KOPT-K1 (cell line): ENCODE data around the gene ARMC12.

Experiments used
- H3K27ac ChIP-seq: fragments of 200-600 bp; sonication (generic); 2 replicates; pipeline ENCODE4 v1.5.1; 2016; ENCODE audit warnings: antibody characterized with exemption, mild to moderate bottlenecking, low read depth, low read length; ENCODE audit not compliant: poor library complexity, severe bottlenecking
- H3K36me3 ChIP-seq: fragments of 200-600 bp; sonication (generic); 2 replicates; pipeline ENCODE4 v1.5.1; 2017; ENCODE audit warnings: antibody characterized with exemption, mild to moderate bottlenecking, low read length, moderate library complexity; ENCODE audit not compliant: insufficient read depth
- H3K9me3 ChIP-seq: fragments of 200-600 bp; sonication (generic); 2 replicates; pipeline ENCODE4 v1.5.1; 2017; ENCODE audit warnings: antibody characterized with exemption, low read length, mild to moderate bottlenecking; ENCODE audit not compliant: insufficient read depth, poor library complexity, severe bottlenecking

The ARMC12 gene

DNA sequence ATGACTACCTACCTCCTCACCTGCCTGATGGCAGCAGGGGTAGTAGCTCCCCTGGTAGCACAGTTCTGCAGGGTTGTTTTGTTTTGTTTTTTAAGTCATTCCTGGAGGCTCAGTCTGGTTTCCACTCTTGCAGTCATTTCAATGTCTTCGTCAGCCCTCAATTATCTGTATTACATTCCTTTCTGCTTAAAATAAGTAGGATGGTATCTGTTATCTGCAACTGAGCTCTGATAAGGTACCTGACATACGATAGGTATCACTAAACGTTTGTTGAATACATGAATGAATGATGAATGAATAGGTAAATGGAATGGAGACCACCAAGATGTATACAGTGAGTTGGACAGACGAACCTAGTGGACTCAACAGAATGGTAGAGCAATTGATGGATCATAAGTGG, 32.4 kb downstream of the ARMC12 start:
- Histone ChIP-seq H3K27ac (no peak overlapping the region), H3K36me3 (no peaks in the 10 kb centered on the region), H3K9me3 (no peaks in the 10 kb centered on the region)

DNA sequence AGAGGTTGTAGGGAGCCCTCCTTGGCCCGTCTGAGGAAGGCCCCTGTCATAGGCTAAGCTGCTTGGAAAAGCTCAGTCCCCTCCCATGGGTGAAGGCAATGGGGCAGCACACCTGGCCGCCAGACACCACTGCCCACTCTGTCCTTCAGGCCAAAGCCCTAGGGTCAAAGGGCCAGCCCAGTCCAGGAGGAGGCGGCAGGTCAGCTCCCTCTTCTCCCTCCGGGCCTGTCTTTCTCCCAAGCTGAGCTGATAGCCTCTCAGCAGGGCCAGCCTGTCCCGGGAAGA, 34.5 kb downstream of the ARMC12 start:
- Histone ChIP-seq H3K36me3 (no peaks in the 10 kb centered on the region), H3K9me3 (no peaks in the 10 kb centered on the region), H3K27ac (no peak overlapping the region)

DNA sequence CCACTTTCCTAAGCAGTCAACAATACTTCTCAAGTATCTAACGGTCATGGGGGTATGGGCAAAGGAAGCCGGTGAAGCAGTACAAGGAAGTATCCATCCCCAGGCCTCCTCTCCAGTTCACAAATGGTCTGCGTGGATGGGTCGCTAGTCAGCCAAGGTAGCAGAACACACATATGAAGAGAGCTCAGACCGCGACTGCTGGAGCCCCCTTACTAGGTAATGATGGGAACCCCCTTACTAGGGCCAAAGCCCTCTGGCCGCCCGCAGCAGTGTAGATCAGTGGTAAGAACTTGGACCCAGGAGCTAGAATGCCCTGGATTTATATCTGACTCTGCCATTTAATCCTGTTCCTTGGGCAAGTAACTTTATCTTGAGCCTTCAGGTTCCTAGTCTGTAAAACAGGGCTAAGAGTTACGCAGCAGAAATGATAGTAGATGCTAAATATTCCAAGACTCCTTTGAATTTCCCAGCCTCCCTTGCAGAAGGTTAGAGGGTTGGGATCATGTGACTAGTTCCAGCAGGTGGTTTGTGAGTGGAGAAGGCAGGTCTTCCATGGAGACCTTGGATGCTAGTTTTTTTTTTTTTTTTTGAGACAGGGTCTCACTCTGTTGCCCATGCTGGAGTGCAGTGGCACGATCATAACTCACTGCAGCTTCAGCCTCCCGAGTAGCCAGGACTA, 37.4 kb downstream of the ARMC12 start:
- Histone ChIP-seq H3K9me3 (no peaks in the 10 kb centered on the region), H3K27ac (no peak overlapping the region), H3K36me3 (no peaks in the 10 kb centered on the region)

DNA sequence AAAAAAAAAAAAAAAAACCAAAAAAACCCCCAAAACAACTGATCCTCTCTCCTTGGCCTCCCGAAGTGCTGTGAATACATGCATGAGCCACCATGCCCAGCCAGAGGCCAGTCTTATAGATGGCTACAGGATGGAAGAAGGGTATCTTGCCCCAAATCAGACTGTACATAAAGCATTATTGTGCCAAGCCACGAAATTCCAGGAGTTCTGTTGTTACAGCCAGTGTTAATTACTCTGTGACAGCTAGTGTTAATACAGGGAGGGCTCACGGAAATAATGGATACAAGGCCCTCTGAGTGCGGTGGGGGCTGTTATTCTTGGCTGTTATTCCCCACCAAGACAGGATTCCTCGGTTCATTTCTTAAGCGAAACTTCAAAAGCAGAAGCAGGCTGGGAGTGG, 38.2 kb downstream of the ARMC12 start:
- no peak overlapping the region for H3K27ac ChIP-seq
- H3K9me3 ChIP-seq, result no peaks in the 10 kb centered on the region
- no peaks in the 10 kb centered on the region for H3K36me3 ChIP-seq

DNA sequence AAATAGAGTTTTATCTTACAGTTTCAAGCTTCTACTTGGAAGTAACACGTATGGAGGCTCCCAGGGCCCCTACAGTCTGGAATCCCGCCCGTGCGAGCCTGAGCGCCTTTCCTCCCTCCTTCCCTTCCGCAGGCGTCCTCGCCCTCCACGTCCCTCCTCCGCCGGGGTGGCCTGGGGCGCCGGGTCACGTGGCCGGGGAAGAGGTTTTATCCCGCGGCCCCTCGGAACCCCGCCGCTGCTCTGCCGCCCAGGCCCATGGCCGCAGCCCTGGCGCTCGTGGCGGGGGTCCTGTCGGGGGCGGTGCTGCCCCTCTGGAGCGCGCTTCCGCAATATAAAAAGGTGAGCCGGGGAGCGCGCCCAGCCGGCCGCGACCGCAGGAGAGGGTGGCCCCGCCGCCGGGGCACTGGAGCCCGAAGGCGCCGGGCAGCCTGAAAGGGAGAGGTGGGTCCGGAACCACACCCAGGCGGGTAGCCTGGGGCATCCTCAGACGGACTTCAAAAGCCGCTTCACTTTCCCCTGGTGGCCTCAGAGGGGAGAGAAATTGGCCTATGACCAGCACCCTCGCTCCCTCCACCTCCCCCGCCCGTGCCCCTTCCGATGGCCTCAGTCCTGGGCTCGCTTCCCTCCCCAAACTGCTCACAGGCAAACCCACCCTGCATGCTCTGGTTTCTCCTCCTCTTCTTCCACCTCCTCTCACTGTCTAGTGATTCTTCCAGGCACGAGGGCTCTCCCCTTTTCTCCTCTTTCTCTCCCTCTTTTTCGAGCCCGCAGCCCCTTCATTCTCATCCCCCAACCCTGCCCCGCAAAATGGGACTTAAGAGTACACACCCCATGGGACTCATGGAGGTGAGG, 39.8 kb downstream of the ARMC12 start, which contains the start of gene CLPSL2:
CLPSL2 (plus strand) TSS at position 235 of the 852 bp plus-strand sequence; CDS start at position 256, 21 bp downstream.
- no peaks in the 10 kb centered on the region for H3K9me3 ChIP-seq
- H3K36me3 ChIP-seq, result no peaks in the 10 kb centered on the region
- H3K27ac ChIP-seq, result no peak within 1 kb of the TSS

DNA sequence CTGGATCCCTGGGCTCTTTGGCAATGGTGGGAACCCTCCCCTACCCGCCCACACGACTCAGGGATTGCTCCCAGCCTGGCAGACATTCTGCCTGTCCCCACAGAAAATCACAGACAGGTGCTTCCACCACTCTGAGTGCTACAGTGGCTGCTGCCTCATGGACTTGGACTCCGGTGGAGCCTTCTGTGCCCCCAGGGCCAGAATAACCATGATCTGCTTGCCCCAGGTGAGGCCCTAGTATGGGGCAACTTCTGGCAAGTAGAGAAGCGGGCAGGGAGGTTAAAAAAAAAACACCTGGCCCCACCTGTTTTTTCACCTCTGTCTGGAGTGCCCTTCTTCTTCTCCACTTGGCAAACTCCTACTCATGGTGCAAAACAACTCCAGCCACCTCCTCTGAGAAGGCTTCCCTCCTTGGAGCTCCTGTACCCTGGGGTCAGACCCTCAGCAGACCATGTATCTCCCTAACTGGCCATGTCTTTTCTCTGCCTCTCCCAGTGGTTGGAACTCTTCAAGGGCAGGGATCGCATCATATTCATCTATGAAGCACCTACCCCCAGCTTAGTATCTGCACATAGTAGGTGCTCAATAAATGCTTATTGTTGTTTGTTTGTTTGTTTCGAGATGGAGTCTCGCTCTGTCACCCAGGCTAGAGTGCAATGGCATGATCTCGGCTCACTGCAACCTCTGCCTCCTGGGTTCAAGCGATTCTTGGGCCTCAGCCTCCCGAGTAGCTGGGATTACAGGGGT, 40.7 kb downstream of the ARMC12 start:
- no peaks in the 10 kb centered on the region for H3K9me3 ChIP-seq
- H3K36me3 ChIP-seq, result no peaks in the 10 kb centered on the region
- H3K27ac ChIP-seq, result no peak overlapping the region

DNA sequence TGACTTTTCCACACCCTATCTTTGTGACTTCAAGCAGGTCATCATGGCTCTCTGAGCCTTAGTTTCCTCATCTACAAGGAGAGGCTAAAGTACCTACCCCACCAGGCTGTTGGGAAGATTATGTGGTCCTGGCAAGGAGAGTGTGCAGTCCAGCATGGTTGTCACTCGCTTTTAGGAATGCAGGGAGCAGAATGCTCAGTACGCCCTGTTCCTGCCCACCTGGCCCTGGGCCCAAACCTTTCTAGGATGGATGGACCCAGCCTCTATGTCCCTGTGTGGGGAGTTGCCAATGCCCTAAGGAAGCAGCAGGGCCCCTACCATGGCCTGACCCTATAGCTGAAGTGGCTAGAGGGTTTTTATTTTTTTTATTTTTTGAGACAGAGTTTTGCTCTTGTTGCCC, 41.6 kb downstream of the ARMC12 start:
- no peaks in the 10 kb centered on the region for H3K36me3 ChIP-seq
- H3K27ac ChIP-seq, result no peak overlapping the region
- H3K9me3 ChIP-seq, result no peaks in the 10 kb centered on the region

DNA sequence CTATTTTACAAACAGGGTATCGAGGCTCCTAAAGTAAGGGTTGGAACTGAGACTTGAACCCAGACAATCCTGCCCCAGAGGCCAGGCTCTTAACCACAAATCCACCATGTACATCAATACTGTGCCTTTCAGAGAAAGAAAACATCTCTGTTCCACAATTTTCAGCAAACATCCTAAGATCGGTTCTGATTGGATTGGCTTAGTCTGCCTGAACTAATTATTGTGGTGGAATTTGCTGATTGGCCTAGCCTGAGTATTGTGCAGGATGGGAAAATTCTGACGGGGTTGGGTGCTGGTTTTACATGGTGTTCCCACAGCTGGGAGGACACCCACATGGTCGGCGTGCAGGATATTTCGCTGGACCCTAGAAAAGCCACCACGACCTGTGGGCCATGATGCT, 43.9 kb downstream of the ARMC12 start, which contains the start of gene CLPSL1:
CLPSL1 (plus strand) TSS at position 301 of the 400 bp plus-strand sequence; CDS start at position 393, 92 bp downstream.
- no peaks in the 10 kb centered on the region for H3K36me3 ChIP-seq
- H3K9me3 ChIP-seq, result no peaks in the 10 kb centered on the region
- no peak within 1 kb of the TSS for H3K27ac ChIP-seq

DNA sequence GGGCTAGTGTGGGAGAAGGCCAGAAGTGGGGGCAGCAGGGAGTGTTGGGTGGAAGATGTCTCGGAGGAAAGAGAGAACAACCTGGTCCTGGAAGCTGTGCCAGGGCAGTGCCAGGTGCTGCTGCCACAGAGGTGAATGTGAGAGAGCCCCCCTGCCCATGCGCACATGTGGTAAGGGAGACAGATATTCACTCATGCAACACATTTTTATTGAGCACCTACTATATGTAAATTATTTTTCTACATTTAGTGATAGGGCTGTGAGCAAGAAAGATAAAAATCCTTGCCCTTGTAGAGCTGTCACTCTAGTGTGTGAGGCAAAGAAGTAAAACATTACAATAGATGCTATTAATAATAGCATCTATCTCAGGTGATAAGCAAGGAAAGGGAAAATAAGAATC, 44.5 kb downstream of the ARMC12 start:
- Histone ChIP-seq H3K27ac (no peak overlapping the region), H3K9me3 (no peaks in the 10 kb centered on the region), H3K36me3 (no peaks in the 10 kb centered on the region)

DNA sequence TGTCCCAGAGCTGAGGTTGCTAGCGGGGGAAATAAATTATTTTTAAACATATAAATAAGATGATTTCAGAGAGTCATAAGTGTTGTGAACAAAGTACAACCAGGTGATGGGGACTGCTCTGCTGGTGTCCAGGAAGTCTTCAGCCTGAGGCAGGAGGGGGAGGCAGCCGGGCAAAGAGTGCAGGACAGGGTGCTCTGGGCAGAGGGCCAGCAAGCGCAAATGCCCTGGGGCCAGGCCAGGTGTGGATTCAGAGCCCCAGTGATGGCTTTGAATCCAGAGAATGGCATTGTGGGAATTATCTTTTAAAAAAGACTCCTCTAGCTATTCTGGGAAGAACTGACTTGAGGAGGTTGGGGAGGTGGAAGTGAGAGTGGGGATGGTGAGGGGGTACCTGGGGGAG, 45.6 kb downstream of the ARMC12 start:
- Histone ChIP-seq H3K9me3 (no peaks in the 10 kb centered on the region), H3K27ac (no peak overlapping the region), H3K36me3 (no peaks in the 10 kb centered on the region)

DNA sequence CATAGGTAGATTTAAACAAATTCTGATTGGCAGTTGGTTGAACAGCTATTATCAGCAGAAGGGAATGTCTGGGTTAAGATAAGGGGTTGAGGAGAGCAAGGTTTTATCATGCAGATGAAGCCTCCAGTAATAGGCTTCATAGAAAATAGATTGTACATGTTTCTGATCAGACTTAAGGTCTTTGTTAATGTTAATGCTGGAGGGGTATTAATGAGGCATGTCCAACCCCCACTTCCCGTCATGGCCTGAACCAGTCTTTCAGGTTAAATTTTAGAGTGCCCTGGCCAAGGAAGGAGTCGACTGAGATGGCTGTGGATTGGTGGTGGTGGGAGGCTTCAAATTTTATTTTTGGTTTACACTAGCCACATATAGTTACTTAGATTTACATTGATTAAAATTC, 47.4 kb downstream of the ARMC12 start:
- H3K27ac ChIP-seq, result no peak overlapping the region
- no peaks in the 10 kb centered on the region for H3K9me3 ChIP-seq
- no peaks in the 10 kb centered on the region for H3K36me3 ChIP-seq

DNA sequence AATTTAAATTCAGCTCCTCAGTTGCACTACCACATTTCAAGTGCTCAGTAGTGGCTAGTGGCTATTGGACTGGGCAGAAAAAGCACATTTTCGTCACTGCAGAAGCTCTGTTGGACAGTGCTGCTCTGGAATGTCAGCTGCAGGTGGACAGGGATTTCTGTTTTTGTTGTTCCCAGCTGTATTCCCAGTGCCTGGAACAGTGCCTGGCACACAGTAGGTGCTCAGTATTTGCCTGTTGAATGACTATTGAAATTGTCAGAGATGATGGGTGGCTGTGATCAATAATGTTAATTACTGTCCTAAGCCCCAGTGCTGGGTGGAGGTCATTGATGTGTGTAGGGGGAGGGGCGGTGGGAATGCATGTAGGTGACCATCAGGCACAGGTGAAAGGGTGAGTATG, 49.4 kb downstream of the ARMC12 start:
- Histone ChIP-seq H3K36me3 (no peaks in the 10 kb centered on the region), H3K9me3 (no peaks in the 10 kb centered on the region)

DNA sequence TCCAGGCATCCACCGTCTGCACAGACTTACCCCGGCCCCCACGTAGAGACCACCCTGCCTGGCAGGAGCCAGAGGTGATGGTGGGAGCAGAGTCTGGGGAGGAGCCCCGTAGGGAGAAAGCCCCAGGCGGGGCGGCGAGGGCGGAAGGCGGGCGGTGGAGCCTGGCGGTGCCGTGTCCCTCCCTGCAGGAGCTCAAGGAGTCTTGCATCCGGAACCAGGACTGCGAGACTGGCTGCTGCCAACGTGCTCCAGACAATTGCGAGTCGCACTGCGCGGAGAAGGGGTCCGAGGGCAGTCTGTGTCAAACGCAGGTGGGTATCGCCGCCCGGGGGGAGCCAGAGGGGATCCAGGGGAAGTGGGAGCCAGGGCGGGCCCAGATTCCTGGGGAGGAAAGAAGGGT, 50.0 kb downstream of the ARMC12 start:
- no peaks in the 10 kb centered on the region for H3K36me3 ChIP-seq
- H3K9me3 ChIP-seq, result no peaks in the 10 kb centered on the region
- no peak overlapping the region for H3K27ac ChIP-seq

More for the DNA sequence above, 49.4 kb downstream of the ARMC12 start:
- H3K27ac ChIP-seq, result no peak overlapping the region

DNA sequence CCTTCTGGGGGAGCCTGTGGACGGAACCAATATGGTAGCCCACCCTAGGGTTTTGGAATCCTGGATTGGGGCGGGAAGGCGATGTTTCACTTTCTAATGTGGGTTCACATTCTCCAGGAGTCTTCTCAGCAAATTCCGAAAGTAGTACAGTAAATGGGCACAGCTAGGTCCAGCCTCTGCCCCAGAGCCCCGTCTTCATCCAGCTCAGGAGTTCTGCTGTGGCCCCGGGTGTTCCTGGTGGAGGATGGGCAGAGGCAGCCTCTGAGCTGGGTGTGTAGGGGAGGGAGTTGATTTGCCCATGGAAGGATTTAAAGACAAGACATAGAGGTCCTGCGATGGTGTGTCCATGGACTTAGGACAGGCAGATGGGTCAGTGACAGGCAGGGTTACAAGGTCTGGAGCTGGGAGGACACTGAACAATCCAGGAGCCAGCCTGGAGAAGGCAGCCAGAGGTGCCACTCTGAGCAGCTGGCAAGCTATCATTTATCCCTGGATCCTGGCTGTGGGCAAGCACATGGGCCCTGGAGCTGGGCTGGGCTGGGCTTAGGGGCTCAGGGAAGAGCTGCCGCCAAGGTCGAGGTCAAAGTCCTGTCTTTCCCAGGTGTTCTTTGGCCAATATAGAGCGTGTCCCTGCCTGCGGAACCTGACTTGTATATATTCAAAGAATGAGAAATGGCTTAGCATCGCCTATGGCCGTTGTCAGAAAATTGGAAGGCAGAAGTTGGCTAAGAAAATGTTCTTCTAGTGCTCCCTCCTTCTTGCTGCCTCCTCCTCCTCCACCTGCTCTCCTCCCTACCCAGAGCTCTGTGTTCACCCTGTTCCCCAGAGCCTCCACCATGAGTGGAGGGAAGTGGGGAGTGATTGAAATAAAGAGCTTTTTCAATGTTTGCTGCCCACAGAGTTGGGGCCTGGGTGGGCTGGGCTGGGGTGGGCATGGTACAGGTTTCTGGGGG, 50.7 kb downstream of the ARMC12 start:
- no peaks in the 10 kb centered on the region for H3K36me3 ChIP-seq
- no peaks in the 10 kb centered on the region for H3K9me3 ChIP-seq
- no peak overlapping the region for H3K27ac ChIP-seq
